ENCODE measurements around the gene ZNF185. TPM values are rescaled to one million over a fixed set of nuclear protein-coding genes. Genes with fewer than 3 reads are reported as not detected.

The ZNF185 gene
- total RNA-seq, 1 experiment from 2014 or later = 11.3 TPM

DNA sequence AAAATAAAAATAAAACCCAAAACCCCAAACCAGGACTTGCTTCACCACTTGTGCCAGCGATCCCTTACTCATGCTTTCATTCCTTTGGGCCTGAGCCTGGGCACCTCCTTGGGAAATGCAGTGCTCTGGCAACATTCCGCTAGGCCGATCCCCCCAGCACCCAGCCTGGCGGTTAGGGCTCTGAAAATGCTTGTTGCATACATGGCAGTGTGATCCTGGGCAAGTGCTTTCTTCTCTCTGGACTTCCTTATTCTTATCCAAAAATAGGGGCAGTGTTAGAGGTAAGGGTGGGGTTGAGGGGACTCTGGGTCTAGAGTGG lies 4.6 kb downstream of the ZNF185 start:
- DNase-seq = no peak
- Histone ChIP-seq H3K4me1 (ENCODE audit: insufficient read depth, low read length) (no peaks in the 10 kb centered on the region), H2BK12ac (ENCODE audit: insufficient read length, low read depth, low read length) (no peak overlapping the region), H3K4me2 (ENCODE audit: insufficient read depth, insufficient read length, low read length) (no peak overlapping the region), H3K14ac (ENCODE audit: insufficient read depth, low read length) (no peak overlapping the region), H2BK15ac (ENCODE audit: low read depth, low read length) (no peak overlapping the region), H3K18ac (ENCODE audit: insufficient read length, low read depth, low read length) (no peak overlapping the region), H2BK120ac (ENCODE audit: low read depth, low read length, poor library complexity, severe bottlenecking) (no peak overlapping the region), H3K79me2 (ENCODE audit: insufficient read depth, low read length) (no peaks in the 10 kb centered on the region), H2AFZ (ENCODE audit: low read length) (no peak overlapping the region), H3K9me3 (ENCODE audit: control insufficient read depth, low read depth, low read length) (peaks cover 19% of the 10 kb centered on the region), H3K56ac (ENCODE audit: insufficient read length, low read depth, low read length) (no peak overlapping the region), H3K27me3 (ENCODE audit: insufficient read depth, low read length) (no peaks in the 10 kb centered on the region), H3K23ac (ENCODE audit: insufficient read length, low read depth, low read length) (no peak overlapping the region), H4K91ac (ENCODE audit: insufficient read length, low read depth, low read length) (no peak overlapping the region), H4K20me1 (ENCODE audit: control insufficient read depth, insufficient read depth, insufficient read length) (no peaks in the 10 kb centered on the region), H2BK5ac (ENCODE audit: insufficient read length, low read length) (no peak overlapping the region), H3K9ac (ENCODE audit: extremely low read depth, insufficient read length, low read length) (no peak overlapping the region), H2BK20ac (ENCODE audit: low read depth, low read length, poor library complexity, severe bottlenecking) (no peak overlapping the region), H3K27ac (ENCODE audit: insufficient read length, low read depth, low read length) (no peak overlapping the region), H4K5ac (ENCODE audit: insufficient read length, low read depth, low read length) (no peak overlapping the region), H4K8ac (replicated peaks; ENCODE audit: insufficient read length, low read depth, low read length) (no peak overlapping the region), H3K23me2 (ENCODE audit: insufficient read length, low read depth, low read length, poor library complexity, severe bottlenecking) (peaks cover 10% of the 10 kb centered on the region), H3K4ac (ENCODE audit: low read depth, low read length) (no peak overlapping the region), H3T11ph (ENCODE audit: low read length) (no peak overlapping the region), H2AK5ac (ENCODE audit: insufficient read length, low read length) (no peak overlapping the region), H3K79me1 (ENCODE audit: insufficient read depth, low read depth, low read length, poor library complexity, severe bottlenecking) (no peaks in the 10 kb centered on the region)
- Mint-ChIP-seq H3K4me1 (peaks cover 21 to 31% of the 10 kb centered on the region in 2 experiments), H3K27me3 (ENCODE audit: low read depth) (peaks cover 7% of the 10 kb centered on the region), H3K27ac (no peak overlapping the region), H3K4me3 (no peak overlapping the region), H3K9me3 (peaks cover 54 to 63% of the 10 kb centered on the region in 2 experiments), H3K36me3 (ENCODE audit: insufficient read depth in 1 of 3, low read depth in 3 of 3) (peaks cover 0 to 6% (median 3%) of the 10 kb centered on the region in 3 experiments; a peak in 6 of 7 replicates)
- TF ChIP-seq, protein P1, sequence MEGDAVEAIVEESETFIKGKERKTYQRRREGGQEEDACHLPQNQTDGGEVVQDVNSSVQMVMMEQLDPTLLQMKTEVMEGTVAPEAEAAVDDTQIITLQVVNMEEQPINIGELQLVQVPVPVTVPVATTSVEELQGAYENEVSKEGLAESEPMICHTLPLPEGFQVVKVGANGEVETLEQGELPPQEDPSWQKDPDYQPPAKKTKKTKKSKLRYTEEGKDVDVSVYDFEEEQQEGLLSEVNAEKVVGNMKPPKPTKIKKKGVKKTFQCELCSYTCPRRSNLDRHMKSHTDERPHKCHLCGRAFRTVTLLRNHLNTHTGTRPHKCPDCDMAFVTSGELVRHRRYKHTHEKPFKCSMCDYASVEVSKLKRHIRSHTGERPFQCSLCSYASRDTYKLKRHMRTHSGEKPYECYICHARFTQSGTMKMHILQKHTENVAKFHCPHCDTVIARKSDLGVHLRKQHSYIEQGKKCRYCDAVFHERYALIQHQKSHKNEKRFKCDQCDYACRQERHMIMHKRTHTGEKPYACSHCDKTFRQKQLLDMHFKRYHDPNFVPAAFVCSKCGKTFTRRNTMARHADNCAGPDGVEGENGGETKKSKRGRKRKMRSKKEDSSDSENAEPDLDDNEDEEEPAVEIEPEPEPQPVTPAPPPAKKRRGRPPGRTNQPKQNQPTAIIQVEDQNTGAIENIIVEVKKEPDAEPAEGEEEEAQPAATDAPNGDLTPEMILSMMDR (conservative IDR thresholded peaks at IDR 0.05) = no peak
- WGBS (ENCODE audit: extremely low coverage, insufficient read length, low lambda C conversion rate) = no CpG with 5 or more reads among the region's 4 CpGs

Data from H9 (cell line).